Measurements from ENCODE around the gene G0S2. TPM values are rescaled to one million over a fixed set of nuclear protein-coding genes. Genes with fewer than 3 reads are reported as not detected.

Gene G0S2
- total and polyA plus RNA-seq, 10 donors: 12.5 to 126 (median 34.9) TPM

GRCh38 chr1:209670441-209671082 lies 4.7 kb upstream of the G0S2 start:
- intact Hi-C loops (cut with DNase I; ENCODE audit: low total_unique reads): no loop called here
- no peak for DNase-seq
- WGBS, 5 donors: 88 to 100% (median 90%) methylated on average over 1 of the region's 1 CpG
- TF ChIP-seq CTCF (IDR thresholded peaks at IDR 0.05 in 8 of 11, conservative IDR thresholded peaks at IDR 0.05 in 3 of 11): no peak
- no peak for TF ChIP-seq POLR2A (IDR thresholded peaks at IDR 0.05)
- no peak for TF ChIP-seq POLR2AphosphoS5 (IDR thresholded peaks at IDR 0.05)
- no peaks in the 10 kb centered on the region for H3K9me3 ChIP-seq
- no peak overlapping the region for H3K4me3 ChIP-seq
- H3K27ac ChIP-seq: peak overlapping the region in 2 of 8 donors; percentile 17 to 60
- H3K27me3 ChIP-seq (replicated peaks in 1 of 7): peaks cover 0 to 24% (median 7%) of the 10 kb centered on the region in 7 donors
- H3K4me1 ChIP-seq: peaks cover 15 to 42% (median 32%) of the 10 kb centered on the region in 6 donors
- no peaks in the 10 kb centered on the region for H3K36me3 ChIP-seq

DNA sequence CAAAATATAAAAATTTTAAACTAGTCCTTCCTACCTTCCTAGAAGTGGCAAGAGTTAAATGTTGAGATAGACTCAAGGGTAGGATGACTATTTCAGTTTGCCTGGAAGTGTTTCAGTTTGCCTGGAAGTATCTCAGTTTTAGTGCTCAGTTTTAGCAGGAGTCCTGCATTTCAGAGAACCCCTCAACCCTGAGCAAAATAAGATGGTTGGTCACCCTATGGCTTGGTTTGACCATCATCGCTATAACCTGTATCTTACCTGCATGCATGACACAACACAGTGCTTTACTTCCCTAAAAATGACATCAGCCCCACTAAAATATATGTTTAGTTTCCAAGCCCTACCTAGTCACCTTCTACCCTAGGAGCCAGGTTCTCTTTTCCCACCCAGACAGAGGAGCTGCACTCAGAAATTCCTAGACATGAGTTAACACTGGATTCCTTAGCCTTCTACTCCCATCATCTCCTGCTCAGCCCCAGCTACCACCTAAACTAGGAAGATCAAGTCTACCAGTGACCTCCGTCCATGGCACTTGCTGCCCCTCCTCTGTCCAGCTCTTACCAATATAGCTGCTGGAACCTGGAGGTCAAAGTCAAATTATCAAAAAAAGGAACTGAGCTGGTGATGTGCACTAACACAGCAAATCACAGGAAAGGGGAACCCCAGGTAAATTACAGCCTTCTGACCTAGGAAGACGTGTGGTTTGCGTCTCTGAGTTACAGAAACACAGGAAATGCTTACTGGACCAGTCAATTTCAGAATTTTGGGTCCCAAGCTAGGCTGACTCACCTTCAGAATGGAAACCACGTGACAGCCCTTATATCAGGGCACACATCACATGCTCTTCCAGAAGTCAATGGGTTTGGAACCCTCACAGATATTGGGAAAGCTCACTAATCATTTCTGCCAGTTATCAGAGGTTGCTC lies 2.2 kb upstream of the G0S2 start:
- peak in 1 of 3 donors; percentile 60 for TF ChIP-seq POLR2AphosphoS5 (IDR thresholded peaks at IDR 0.05)
- no peak for TF ChIP-seq CTCF (IDR thresholded peaks at IDR 0.05 in 8 of 11, conservative IDR thresholded peaks at IDR 0.05 in 3 of 11)
- no peak for TF ChIP-seq POLR2A (IDR thresholded peaks at IDR 0.05)
- intact Hi-C loops (cut with DNase I; ENCODE audit: low total_unique reads): no loop called here
- peaks cover 20 to 51% (median 43%) of the 10 kb centered on the region in 6 donors for H3K4me1 ChIP-seq
- H3K27me3 ChIP-seq (replicated peaks in 1 of 7): peaks cover 0 to 48% (median 23%) of the 10 kb centered on the region in 7 donors
- H3K27ac ChIP-seq: peak overlapping the region in 7 of 8 donors; percentile 72 to 93 (median 84)
- peak overlapping the region in 1 of 8 donors; percentile 73 for H3K4me3 ChIP-seq
- 24 to 39% (median 29%) methylated on average over 5 of the region's 5 CpGs for WGBS, 5 donors
- no peaks in the 10 kb centered on the region for H3K9me3 ChIP-seq
- no peaks in the 10 kb centered on the region for H3K36me3 ChIP-seq
- no peak for DNase-seq

DNA sequence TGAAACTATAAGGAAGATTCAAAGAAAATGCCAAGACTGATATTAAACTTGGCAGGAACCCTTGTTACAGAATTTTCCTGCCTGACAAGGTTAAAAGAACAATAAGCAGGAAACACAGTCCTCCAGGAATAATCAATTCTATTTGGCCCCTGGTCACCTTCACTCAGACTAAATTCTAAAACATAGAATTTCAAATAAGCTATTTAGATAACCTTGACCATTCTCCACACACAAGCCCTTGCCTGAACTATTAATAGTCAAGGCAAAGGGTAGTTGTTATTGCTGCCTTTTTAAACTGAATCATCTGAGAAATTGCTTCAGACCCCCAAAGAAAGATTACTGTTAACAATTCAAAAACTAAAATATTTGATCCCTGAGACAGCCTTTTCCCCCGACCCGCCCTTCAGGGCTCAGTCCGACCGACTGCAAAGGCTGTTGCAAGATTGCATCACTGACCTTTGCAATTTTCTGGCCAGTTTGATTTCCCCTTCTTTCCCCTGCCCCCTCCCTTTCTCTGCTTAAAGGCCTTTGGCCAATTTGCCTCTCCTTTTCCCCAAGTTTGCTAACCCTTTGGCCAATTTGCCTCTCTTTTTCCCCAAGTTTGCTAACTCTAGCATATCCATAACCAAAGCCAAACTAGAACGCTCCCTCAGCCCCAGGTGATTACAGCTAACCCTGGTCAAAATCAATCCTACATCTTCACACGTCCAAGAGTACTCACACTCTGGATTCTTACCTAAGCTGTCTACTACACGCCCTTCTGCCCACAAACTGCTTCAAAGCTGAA lies 1.4 kb upstream of the G0S2 start:
- DNase-seq: peak; percentile 77
- intact Hi-C loops (cut with DNase I; ENCODE audit: low total_unique reads): no loop called here
- Histone ChIP-seq H3K4me1 (peaks cover 20 to 48% (median 41%) of the 10 kb centered on the region in 6 donors), H3K27me3 (replicated peaks in 1 of 7) (peaks cover 0 to 50% (median 28%) of the 10 kb centered on the region in 7 donors), H3K36me3 (no peaks in the 10 kb centered on the region), H3K4me3 (peak overlapping the region in 1 of 8 donors; percentile 73), H3K27ac (peak overlapping the region in 7 of 8 donors; percentile 72 to 93 (median 84)), H3K9me3 (no peaks in the 10 kb centered on the region)
- TF ChIP-seq POLR2AphosphoS5 (IDR thresholded peaks at IDR 0.05) (peak in 1 of 3 donors; percentile 23), CTCF (IDR thresholded peaks at IDR 0.05 in 8 of 11, conservative IDR thresholded peaks at IDR 0.05 in 3 of 11) (no peak)
- WGBS, 5 donors: 39 to 64% (median 54%) methylated on average over 7 of the region's 7 CpGs

All from spleen (tissue), 11 donors.